GM23248 (cell line): Measurements from ENCODE around the gene CXCL1. TPM values are rescaled to one million over a fixed set of nuclear protein-coding genes. Genes with fewer than 3 reads are reported as not detected.

Experiments
- DNase-seq: peaks from one replicate; pipeline ENCODE4 v3.0.0-alpha.2; 2015
- H2AFZ ChIP-seq: fragments of 200-600 bp; sonication (generic); 2 replicates; pipeline ENCODE4 v1.6.1; 2016; ENCODE audit warnings: antibody characterized with exemption
- H3F3A ChIP-seq: fragments of 200-600 bp; sonication (generic); 2 replicates; pipeline ENCODE4 v1.6.1; 2016; ENCODE audit warnings: mild to moderate bottlenecking, antibody characterized with exemption, mixed run types; ENCODE audit not compliant: insufficient read depth
- H3K27ac ChIP-seq: fragments of 200-600 bp; sonication (generic); 2 replicates; pipeline ENCODE4 v1.5.1; 2016; ENCODE audit warnings: mild to moderate bottlenecking
- H3K27me3 ChIP-seq: fragments of 200-600 bp; sonication (generic); replicated peaks from 2 replicates; pipeline ENCODE4 v1.6.1; 2016; ENCODE audit warnings: mild to moderate bottlenecking; ENCODE audit not compliant: insufficient read depth
- H3K36me3 ChIP-seq: fragments of 200-600 bp; sonication (generic); 2 replicates; pipeline ENCODE4 v1.6.1; 2016; ENCODE audit warnings: low read depth, mild to moderate bottlenecking
- H3K4me1 ChIP-seq: fragments of 200-600 bp; sonication (generic); 2 replicates; pipeline ENCODE4 v1.6.1; 2016; ENCODE audit warnings: mild to moderate bottlenecking; ENCODE audit not compliant: insufficient read depth
- H3K4me2 ChIP-seq: fragments of 200-600 bp; sonication (generic); one replicate; pipeline ENCODE4 v1.6.1; 2016; ENCODE audit warnings: mild to moderate bottlenecking; ENCODE audit not compliant: unreplicated experiment
- H3K4me3 ChIP-seq: fragments of 200-600 bp; sonication (generic); 2 replicates; pipeline ENCODE4 v1.5.1; 2016; ENCODE audit warnings: mild to moderate bottlenecking
- H3K79me2 ChIP-seq: fragments of 200-600 bp; sonication (generic); 2 replicates; pipeline ENCODE4 v1.6.1; 2016; ENCODE audit warnings: mild to moderate bottlenecking; ENCODE audit not compliant: insufficient read depth
- H3K9ac ChIP-seq: fragments of 200-600 bp; sonication (generic); 2 replicates; pipeline ENCODE4 v1.6.1; 2016; ENCODE audit warnings: mild to moderate bottlenecking
- H3K9me2 ChIP-seq: fragments of 200-600 bp; sonication (generic); 2 replicates; pipeline ENCODE4 v1.6.1; 2016; ENCODE audit warnings: mixed run types, mild to moderate bottlenecking, moderate library complexity; ENCODE audit not compliant: insufficient read depth
- H3K9me3 ChIP-seq: fragments of 200-600 bp; sonication (generic); one replicate; pipeline ENCODE4 v1.6.1; 2017; ENCODE audit warnings: low read depth
- H4K20me1 ChIP-seq: fragments of 200-600 bp; sonication (generic); 2 replicates; pipeline ENCODE4 v1.6.0; 2016; ENCODE audit not compliant: insufficient read depth
- EZH2 ChIP-seq: fragments of 200-600 bp; sonication (generic); IDR thresholded peaks from 2 replicates; pipeline ENCODE4 v1.6.1; 2018; ENCODE audit warnings: antibody characterized with exemption, mild to moderate bottlenecking; ENCODE audit not compliant: insufficient read depth, poor library complexity, severe bottlenecking
- EZH2phosphoT487 ChIP-seq: fragments of 200-600 bp; sonication (generic); IDR thresholded peaks from 2 replicates; pipeline ENCODE4 v1.6.1; 2018; ENCODE audit warnings: antibody characterized with exemption, moderate library complexity, mild to moderate bottlenecking, low read depth; ENCODE audit not compliant: insufficient read depth
- WGBS, 2 experiments: methylation state at CpG; one replicate each; pipeline ENCODE4 v1.1.6; 2015 to 2017; ENCODE audit warnings: low lambda C conversion rate in 2 of 2, low coverage in 1 of 2; ENCODE audit errors: missing lambda C conversion rate in 2 of 2; 5-methylcytosine and 5-hydroxymethylcytosine counted together
- in situ Hi-C: fragments of 300-500 bp; cut with MboI; formaldehyde crosslinking; loops from 2 replicates; pipeline ENCODE4 v1.15.0; 2020
- polyA plus RNA-seq: library from polyadenylated mRNA; unstranded; fragments of >200 nt; fragmentation: Nextera tagmentation; extraction: Ambion mirVana; gene quantifications from 2 replicates; pipeline ENCODE4 v1.2.1, GENCODE V29; 2016
- total RNA-seq: library from RNA; depleted of rRNA; stranded (reverse); fragments of >200 nt; shearing (Covaris generic); gene quantifications from 2 replicates; pipeline ENCODE4 v1.2.3, GENCODE V29; 2014

Gene CXCL1
- total and polyA plus RNA-seq, 2 experiments from 2014 or later = 12.6 to 14.8 TPM

DNA sequence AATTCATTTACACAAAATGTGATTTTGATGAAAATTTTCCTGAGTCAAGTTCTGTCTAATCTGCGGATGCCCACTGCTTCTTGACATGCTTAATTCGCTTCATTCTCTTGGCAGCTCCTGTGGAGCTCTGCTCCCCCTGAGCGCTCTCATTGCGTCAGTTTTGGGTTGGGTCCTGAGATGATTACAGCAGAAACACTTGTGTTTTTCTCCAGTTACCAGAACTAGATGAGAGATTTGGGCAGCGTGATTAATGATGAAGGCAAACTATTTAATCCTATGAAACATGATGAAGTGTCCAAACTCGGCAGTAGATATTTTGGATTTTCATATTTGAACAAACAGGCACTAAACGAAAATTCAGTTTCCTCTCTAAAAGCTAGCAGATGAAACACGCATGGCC lies 4.2 kb upstream of the CXCL1 start:
- Histone ChIP-seq H3F3A (peaks cover 4% of the 10 kb centered on the region), H4K20me1 (no peaks in the 10 kb centered on the region), H3K27me3 (no peaks in the 10 kb centered on the region), H3K79me2 (no peaks in the 10 kb centered on the region), H3K4me2 (no peak overlapping the region), H3K9me3 (no peaks in the 10 kb centered on the region), H3K9me2 (no peaks in the 10 kb centered on the region), H3K4me1 (peaks cover 3% of the 10 kb centered on the region), H3K4me3 (no peak overlapping the region), H2AFZ (no peak overlapping the region), H3K36me3 (no peaks in the 10 kb centered on the region), H3K9ac (no peak overlapping the region), H3K27ac (no peak overlapping the region)
- TF ChIP-seq EZH2 = no peak
- no peak for TF ChIP-seq EZH2phosphoT487
- no peak for DNase-seq
- 89 to 90% methylated on average over 8 of the region's 8 CpGs for WGBS, 2 experiments
- in situ Hi-C loops = no loop called here

GRCh38 chr4:73865431-73866096 lies 3.6 kb upstream of the CXCL1 start:
- no peaks in the 10 kb centered on the region for H3K27me3 ChIP-seq
- in situ Hi-C loops = no loop called here
- WGBS, 2 experiments = 58 to 59% methylated on average over 5 of the region's 5 CpGs

DNA sequence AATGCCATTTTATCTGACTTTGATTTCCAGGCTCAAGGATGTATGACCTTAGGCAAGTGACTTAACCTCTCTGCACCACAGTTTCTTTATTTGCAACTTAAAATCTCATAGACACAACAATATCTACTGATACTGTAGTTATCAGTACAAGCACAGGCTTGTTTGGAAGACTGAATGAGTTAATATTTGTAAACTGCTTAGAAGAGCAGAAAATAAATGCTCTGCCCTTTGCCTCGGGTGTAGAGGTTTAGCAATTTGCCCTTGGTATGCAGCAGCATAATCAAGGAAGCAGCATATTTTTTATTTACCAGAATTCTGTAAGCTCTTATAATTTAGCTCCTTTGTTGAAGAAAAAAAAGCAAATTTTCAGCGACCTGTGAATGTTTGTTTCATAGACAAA lies 2.9 kb upstream of the CXCL1 start:
- Histone ChIP-seq H3K79me2 (no peaks in the 10 kb centered on the region), H3F3A (no peaks in the 10 kb centered on the region), H3K27ac (no peak overlapping the region), H3K4me2 (no peak overlapping the region), H3K27me3 (no peaks in the 10 kb centered on the region), H3K4me3 (no peak overlapping the region), H3K9me3 (no peaks in the 10 kb centered on the region), H3K4me1 (no peaks in the 10 kb centered on the region; the same call in 1 of the 2 replicates), H2AFZ (no peak overlapping the region), H3K9me2 (no peaks in the 10 kb centered on the region), H3K36me3 (no peaks in the 10 kb centered on the region), H4K20me1 (no peaks in the 10 kb centered on the region), H3K9ac (no peak overlapping the region)
- TF ChIP-seq EZH2phosphoT487 = no peak
- TF ChIP-seq EZH2 = no peak
- in situ Hi-C loops = no loop called here
- WGBS, 2 experiments = 78 to 92% methylated on average over 2 of the region's 2 CpGs
- DNase-seq = no peak

More at GRCh38 chr4:73865431-73866096, 3.6 kb upstream of the CXCL1 start:
- no peak for DNase-seq
- Histone ChIP-seq H2AFZ (no peak overlapping the region), H3K4me2 (no peak overlapping the region), H3K9ac (no peak overlapping the region), H3K27ac (no peak overlapping the region), H3K4me1 (no peaks in the 10 kb centered on the region; the same call in 1 of the 2 replicates), H4K20me1 (no peaks in the 10 kb centered on the region), H3K4me3 (no peak overlapping the region), H3K79me2 (no peaks in the 10 kb centered on the region), H3K36me3 (no peaks in the 10 kb centered on the region), H3K9me2 (no peaks in the 10 kb centered on the region), H3K9me3 (no peaks in the 10 kb centered on the region), H3F3A (no peaks in the 10 kb centered on the region)
- no peak for TF ChIP-seq EZH2phosphoT487

- Histone ChIP-seq H3K27me3 (no peaks in the 10 kb centered on the region), H3K27ac (no peak overlapping the region), H2AFZ (no peak overlapping the region; the same call in 1 of the 2 replicates), H4K20me1 (no peaks in the 10 kb centered on the region), H3K9me2 (no peaks in the 10 kb centered on the region), H3K4me1 (no peaks in the 10 kb centered on the region), H3K36me3 (no peaks in the 10 kb centered on the region), H3K4me2 (no peak overlapping the region), H3K9ac (no peak overlapping the region), H3K79me2 (no peaks in the 10 kb centered on the region), H3K9me3 (no peaks in the 10 kb centered on the region), H3F3A (peaks cover 8% of the 10 kb centered on the region; the same call in 1 of the 2 replicates), H3K4me3 (no peak overlapping the region)
- in situ Hi-C loops = no loop called here
- TF ChIP-seq EZH2phosphoT487 (no peak), EZH2 (no peak)
- 89 to 91% methylated on average over 3 of the region's 3 CpGs for WGBS, 2 experiments
- no peak for DNase-seq
Measured at GRCh38 chr4:73867783-73868182, 1.4 kb upstream of the CXCL1 start.
